GM06990 (cell line): ENCODE results near the gene IZUMO2.
"Not testable (repeated sequence)": the region's sequence is repeated elsewhere in the genome, so short reads cannot be mapped to it uniquely, and the experiment has no call there.

ENCODE experiments used
- DNase-seq: peaks from one replicate; pipeline ENCODE4 v3.0.0-alpha.2; 2011; ENCODE audit not compliant: insufficient read length; ENCODE audit errors: extremely low read depth
- H3K27me3 ChIP-seq: replicated peaks from 2 replicates; pipeline ENCODE4 v1.6.0; 2011; ENCODE audit warnings: low read length; ENCODE audit not compliant: control insufficient read depth, insufficient read depth
- H3K36me3 ChIP-seq: 2 replicates; pipeline ENCODE4 v1.5.1; 2011; ENCODE audit warnings: low read length; ENCODE audit not compliant: control insufficient read depth, insufficient read depth
- H3K4me3 ChIP-seq: replicated peaks from 2 replicates; pipeline ENCODE4 v1.5.1; 2011; ENCODE audit warnings: low read depth, mild to moderate bottlenecking, control low read depth, low read length
- TF ChIP-seq, protein P1 (sequence below): IDR thresholded peaks from 2 replicates; pipeline ENCODE4 v1.5.1; 2011; ENCODE audit warnings: low read length, control low read depth, mild to moderate bottlenecking, inconsistent platforms; ENCODE audit not compliant: insufficient read depth, poor library complexity, severe bottlenecking

IZUMO2 gene

GRCh38 chr19:50147462-50148423, 15.3 kb downstream of the IZUMO2 start:
- DNase-seq, result peak; percentile 71
- no peaks in the 10 kb centered on the region for H3K27me3 ChIP-seq
- H3K36me3 ChIP-seq, result no peaks in the 10 kb centered on the region
- peak overlapping the region; percentile 60 for H3K4me3 ChIP-seq
- TF ChIP-seq, protein P1, sequence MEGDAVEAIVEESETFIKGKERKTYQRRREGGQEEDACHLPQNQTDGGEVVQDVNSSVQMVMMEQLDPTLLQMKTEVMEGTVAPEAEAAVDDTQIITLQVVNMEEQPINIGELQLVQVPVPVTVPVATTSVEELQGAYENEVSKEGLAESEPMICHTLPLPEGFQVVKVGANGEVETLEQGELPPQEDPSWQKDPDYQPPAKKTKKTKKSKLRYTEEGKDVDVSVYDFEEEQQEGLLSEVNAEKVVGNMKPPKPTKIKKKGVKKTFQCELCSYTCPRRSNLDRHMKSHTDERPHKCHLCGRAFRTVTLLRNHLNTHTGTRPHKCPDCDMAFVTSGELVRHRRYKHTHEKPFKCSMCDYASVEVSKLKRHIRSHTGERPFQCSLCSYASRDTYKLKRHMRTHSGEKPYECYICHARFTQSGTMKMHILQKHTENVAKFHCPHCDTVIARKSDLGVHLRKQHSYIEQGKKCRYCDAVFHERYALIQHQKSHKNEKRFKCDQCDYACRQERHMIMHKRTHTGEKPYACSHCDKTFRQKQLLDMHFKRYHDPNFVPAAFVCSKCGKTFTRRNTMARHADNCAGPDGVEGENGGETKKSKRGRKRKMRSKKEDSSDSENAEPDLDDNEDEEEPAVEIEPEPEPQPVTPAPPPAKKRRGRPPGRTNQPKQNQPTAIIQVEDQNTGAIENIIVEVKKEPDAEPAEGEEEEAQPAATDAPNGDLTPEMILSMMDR, result peak; percentile 73

- not testable (repeated sequence) for H3K4me3 ChIP-seq, H3K27me3 ChIP-seq, DNase-seq, H3K36me3 ChIP-seq
Observed at GRCh38 chr19:50141921-50142320, 21.2 kb downstream of the IZUMO2 start.

- DNase-seq, H3K4me3 ChIP-seq, H3K27me3 ChIP-seq, H3K36me3 ChIP-seq: not testable (repeated sequence)
Observed at GRCh38 chr19:50140118-50140845, 22.8 kb downstream of the IZUMO2 start.

GRCh38 chr19:50136603-50137365, 26.3 kb downstream of the IZUMO2 start:
- not testable (repeated sequence) for DNase-seq, H3K4me3 ChIP-seq, H3K27me3 ChIP-seq, H3K36me3 ChIP-seq

DNA sequence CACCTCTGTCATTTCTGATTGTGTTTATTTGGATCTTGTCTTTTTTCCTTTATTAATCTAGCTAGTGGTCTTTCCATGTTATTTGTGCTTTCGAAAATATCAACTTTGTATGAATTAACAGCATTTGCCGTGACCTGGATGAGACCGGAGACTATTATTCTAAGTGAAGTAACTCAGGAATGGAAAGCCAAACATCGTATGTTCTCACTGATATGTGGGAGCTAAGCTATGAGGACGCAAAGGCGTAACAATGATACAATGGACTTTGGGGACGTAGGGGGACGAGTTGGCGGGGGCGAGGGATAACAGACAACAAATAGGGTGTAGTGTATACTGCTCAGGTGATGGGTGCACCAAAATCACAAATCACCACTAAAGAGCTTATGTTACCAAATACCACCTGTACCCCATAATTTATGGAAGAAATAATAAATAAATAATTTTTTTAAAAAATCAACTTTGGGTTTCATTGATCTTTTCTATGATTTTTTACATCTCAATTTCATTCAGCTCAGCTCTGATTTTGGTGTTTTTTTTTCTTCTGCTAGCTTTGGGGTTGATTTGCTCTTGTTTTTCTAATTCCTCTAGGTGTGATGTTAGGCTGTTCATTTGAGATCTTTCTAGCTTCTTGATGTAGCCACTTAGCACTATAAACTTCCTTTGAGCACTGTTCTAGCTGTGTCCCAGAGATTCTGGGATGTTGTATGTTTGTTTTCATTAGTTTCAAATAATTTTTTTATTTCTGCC, 27.1 kb downstream of the IZUMO2 start:
- not testable (repeated sequence) for H3K4me3 ChIP-seq, H3K36me3 ChIP-seq, H3K27me3 ChIP-seq, DNase-seq

GRCh38 chr19:50134777-50135719, 28.0 kb downstream of the IZUMO2 start:
- H3K27me3 ChIP-seq, DNase-seq, H3K4me3 ChIP-seq, H3K36me3 ChIP-seq: not testable (repeated sequence)

- not testable (repeated sequence) for H3K27me3 ChIP-seq, H3K36me3 ChIP-seq, H3K4me3 ChIP-seq, DNase-seq
Observed at GRCh38 chr19:50133518-50134492, 29.3 kb downstream of the IZUMO2 start.

- not testable (repeated sequence) for H3K4me3 ChIP-seq, H3K27me3 ChIP-seq, H3K36me3 ChIP-seq, DNase-seq
Observed at GRCh38 chr19:50104012-50104411, 59.1 kb downstream of the IZUMO2 start.

DNA sequence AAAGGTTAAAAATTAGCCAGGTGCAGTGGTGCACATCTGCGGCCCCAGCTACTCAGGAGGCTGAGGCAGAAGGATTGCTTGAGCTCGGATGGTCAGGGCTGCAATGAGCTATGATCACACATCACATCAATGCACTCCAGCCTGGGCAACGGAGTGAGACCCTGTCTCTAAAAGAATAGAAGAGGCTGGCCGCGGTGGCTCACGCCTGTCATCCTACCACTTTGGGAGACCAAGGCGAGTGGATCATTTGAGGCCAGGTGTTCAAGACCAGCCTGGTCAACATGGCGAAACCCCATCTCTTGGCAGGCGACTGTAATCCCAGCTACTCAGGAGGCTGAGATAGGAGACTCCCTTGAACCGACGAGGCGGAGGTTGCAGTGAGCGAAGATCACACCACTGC, 59.7 kb downstream of the IZUMO2 start:
- H3K4me3 ChIP-seq, H3K27me3 ChIP-seq, H3K36me3 ChIP-seq, DNase-seq: not testable (repeated sequence)
